Measurements from ENCODE around the gene PHKG2. TPM values are rescaled to one million over a fixed set of nuclear protein-coding genes. Genes with fewer than 3 reads are reported as not detected.

Gene PHKG2
- total RNA-seq, 2 experiments from 2014 or later: 42.1 to 43.7 TPM

GRCh38 chr16:30720086-30720485 is 28.1 kb upstream of the PHKG2 start:
- DNase-seq (no peak), ATAC-seq (no peak)
- H3K4me3 Mint-ChIP-seq: no peak overlapping the region
- peak overlapping the region; percentile 10 for H3K27ac Mint-ChIP-seq
- POLR2A ChIA-PET: no interaction called here
- CTCF ChIA-PET: interaction anchor here (0.7 kb wide), 1 partner anchor 95 kb away, joined by 3 read pairs; no protein-coding TSS in a partner anchor
- H3K4me1 Mint-ChIP-seq (ENCODE audit: low read depth): peaks cover 21% of the 10 kb centered on the region
- H3K36me3 Mint-ChIP-seq (ENCODE audit: low read depth): peaks cover 75% of the 10 kb centered on the region
- no peaks in the 10 kb centered on the region for H3K9me3 Mint-ChIP-seq (ENCODE audit: insufficient read depth)
- no peaks in the 10 kb centered on the region for H3K27me3 Mint-ChIP-seq (ENCODE audit: low read depth)

GRCh38 chr16:30720694-30721093 is 27.5 kb upstream of the PHKG2 start:
- H3K27ac Mint-ChIP-seq: peak overlapping the region; percentile 13
- peaks cover 77% of the 10 kb centered on the region for H3K36me3 Mint-ChIP-seq (ENCODE audit: low read depth)
- POLR2A ChIA-PET: interaction anchor here (1.3 kb wide), 1 partner anchor 11 kb away, joined by 3 read pairs; no protein-coding TSS in a partner anchor

GRCh38 chr16:30721167-30721566 is 27.1 kb upstream of the PHKG2 start:
- no peak overlapping the region for H3K27ac Mint-ChIP-seq
- ATAC-seq (no peak), DNase-seq (no peak)
- no peaks in the 10 kb centered on the region for H3K27me3 Mint-ChIP-seq (ENCODE audit: low read depth)
- no peaks in the 10 kb centered on the region for H3K9me3 Mint-ChIP-seq (ENCODE audit: insufficient read depth)
- ChIA-PET POLR2A (interaction anchor here (1.2 to 1.3 kb wide), 2 partner anchors 11 kb away, joined by 3 read pairs; no protein-coding TSS in a partner anchor), CTCF (no interaction called here)
- H3K4me1 Mint-ChIP-seq (ENCODE audit: low read depth): peaks cover 12% of the 10 kb centered on the region
- H3K4me3 Mint-ChIP-seq: no peak overlapping the region
- peaks cover 76% of the 10 kb centered on the region for H3K36me3 Mint-ChIP-seq (ENCODE audit: low read depth)

More at GRCh38 chr16:30720694-30721093, 27.5 kb upstream of the PHKG2 start:
- no peak for DNase-seq
- ATAC-seq: no peak
- CTCF ChIA-PET: no interaction called here
- Mint-ChIP-seq H3K4me1 (ENCODE audit: low read depth) (peaks cover 17% of the 10 kb centered on the region), H3K27me3 (ENCODE audit: low read depth) (no peaks in the 10 kb centered on the region), H3K9me3 (ENCODE audit: insufficient read depth) (no peaks in the 10 kb centered on the region), H3K4me3 (no peak overlapping the region)

- Mint-ChIP-seq H3K9me3 (ENCODE audit: insufficient read depth) (no peaks in the 10 kb centered on the region), H3K27me3 (ENCODE audit: low read depth) (no peaks in the 10 kb centered on the region), H3K4me3 (no peak overlapping the region), H3K27ac (no peak overlapping the region), H3K36me3 (ENCODE audit: low read depth) (peaks cover 72% of the 10 kb centered on the region), H3K4me1 (ENCODE audit: low read depth) (peaks cover 8% of the 10 kb centered on the region)
- ATAC-seq (no peak), DNase-seq (no peak)
- ChIA-PET CTCF (no interaction called here), POLR2A (interaction anchor here (1.2 to 1.3 kb wide), 2 partner anchors 11 kb away, joined by 3 read pairs; no protein-coding TSS in a partner anchor)
Observed at GRCh38 chr16:30721606-30722005, 26.6 kb upstream of the PHKG2 start.

GRCh38 chr16:30722443-30722842 is 25.8 kb upstream of the PHKG2 start:
- CTCF ChIA-PET: no interaction called here
- Mint-ChIP-seq H3K36me3 (ENCODE audit: low read depth) (peaks cover 70% of the 10 kb centered on the region), H3K9me3 (ENCODE audit: insufficient read depth) (no peaks in the 10 kb centered on the region), H3K27me3 (ENCODE audit: low read depth) (no peaks in the 10 kb centered on the region), H3K4me3 (no peak overlapping the region), H3K4me1 (ENCODE audit: low read depth) (no peaks in the 10 kb centered on the region), H3K27ac (no peak overlapping the region)
- ATAC-seq (no peak), DNase-seq (no peak)
- POLR2A ChIA-PET: interaction anchor here (0.6 kb wide), 1 partner anchor 92 kb away, joined by 3 read pairs; no protein-coding TSS in a partner anchor

GRCh38 chr16:30722916-30723315 is 25.3 kb upstream of the PHKG2 start:
- no peaks in the 10 kb centered on the region for H3K9me3 Mint-ChIP-seq (ENCODE audit: insufficient read depth)
- H3K27ac Mint-ChIP-seq: no peak overlapping the region
- peaks cover 69% of the 10 kb centered on the region for H3K36me3 Mint-ChIP-seq (ENCODE audit: low read depth)
- POLR2A ChIA-PET: no interaction called here
- ATAC-seq (no peak), DNase-seq (no peak)
- no peaks in the 10 kb centered on the region for H3K4me1 Mint-ChIP-seq (ENCODE audit: low read depth)
- CTCF ChIA-PET: no interaction called here
- H3K27me3 Mint-ChIP-seq (ENCODE audit: low read depth): no peaks in the 10 kb centered on the region
- H3K4me3 Mint-ChIP-seq: no peak overlapping the region

GRCh38 chr16:30723725-30724355 is 24.4 kb upstream of the PHKG2 start:
- CTCF ChIA-PET: interaction anchor here (1.2 to 1.6 kb wide), 2 partner anchors 11 to 24 kb away, joined by 5 read pairs; partner anchors contain the start of gene PHKG2
- H3K36me3 Mint-ChIP-seq (ENCODE audit: low read depth): peaks cover 73% of the 10 kb centered on the region
- POLR2A ChIA-PET: interaction anchor here (1.3 kb wide), 1 partner anchor 9 kb away, joined by 3 read pairs; no protein-coding TSS in a partner anchor
- H3K27me3 Mint-ChIP-seq (ENCODE audit: low read depth): no peaks in the 10 kb centered on the region
- H3K9me3 Mint-ChIP-seq (ENCODE audit: insufficient read depth): no peaks in the 10 kb centered on the region
- H3K27ac Mint-ChIP-seq: no peak overlapping the region
- H3K4me3 Mint-ChIP-seq: no peak overlapping the region
- H3K4me1 Mint-ChIP-seq (ENCODE audit: low read depth): no peaks in the 10 kb centered on the region
- DNase-seq (no peak), ATAC-seq (no peak)

- Mint-ChIP-seq H3K4me3 (no peak overlapping the region), H3K27ac (no peak overlapping the region), H3K4me1 (ENCODE audit: low read depth) (peaks cover 3% of the 10 kb centered on the region), H3K9me3 (ENCODE audit: insufficient read depth) (no peaks in the 10 kb centered on the region), H3K36me3 (ENCODE audit: low read depth) (peaks cover 76% of the 10 kb centered on the region), H3K27me3 (ENCODE audit: low read depth) (no peaks in the 10 kb centered on the region)
- POLR2A ChIA-PET: interaction anchor here (1.2 to 1.3 kb wide), 2 partner anchors 8 to 13 kb away, joined by 3 to 4 read pairs; no protein-coding TSS in a partner anchor
- ATAC-seq: no peak
- DNase-seq: no peak
- CTCF ChIA-PET: interaction anchor here (1.2 to 1.6 kb wide), 2 partner anchors 10 to 23 kb away, joined by 5 read pairs; partner anchors contain the start of gene PHKG2
Observed at GRCh38 chr16:30724641-30725417, 23.4 kb upstream of the PHKG2 start.

GRCh38 chr16:30725418-30725792 is 22.8 kb upstream of the PHKG2 start:
- ATAC-seq: no peak
- peaks cover 75% of the 10 kb centered on the region for H3K36me3 Mint-ChIP-seq (ENCODE audit: low read depth)
- ChIA-PET POLR2A (interaction anchor here (1.2 kb wide), 1 partner anchor 12 kb away, joined by 4 read pairs; no protein-coding TSS in a partner anchor), CTCF (interaction anchor here (1.2 kb wide), 1 partner anchor 9 kb away, joined by 5 read pairs; no protein-coding TSS in a partner anchor)
- DNase-seq: no peak
- peaks cover 3% of the 10 kb centered on the region for H3K4me1 Mint-ChIP-seq (ENCODE audit: low read depth)
- H3K27ac Mint-ChIP-seq: no peak overlapping the region
- H3K9me3 Mint-ChIP-seq (ENCODE audit: insufficient read depth): no peaks in the 10 kb centered on the region
- no peak overlapping the region for H3K4me3 Mint-ChIP-seq
- no peaks in the 10 kb centered on the region for H3K27me3 Mint-ChIP-seq (ENCODE audit: low read depth)

- DNase-seq (no peak), ATAC-seq (no peak)
- CTCF ChIA-PET: no interaction called here
- peaks cover 3% of the 10 kb centered on the region for H3K4me1 Mint-ChIP-seq (ENCODE audit: low read depth)
- H3K27ac Mint-ChIP-seq: no peak overlapping the region
- no peak overlapping the region for H3K4me3 Mint-ChIP-seq
- H3K27me3 Mint-ChIP-seq (ENCODE audit: low read depth): no peaks in the 10 kb centered on the region
- POLR2A ChIA-PET: interaction anchor here (1.0 to 1.3 kb wide), 2 partner anchors 16 to 20 kb away, joined by 3 to 4 read pairs; partner anchors contain the start of gene PHKG2
- no peaks in the 10 kb centered on the region for H3K9me3 Mint-ChIP-seq (ENCODE audit: insufficient read depth)
- H3K36me3 Mint-ChIP-seq (ENCODE audit: low read depth): peaks cover 60% of the 10 kb centered on the region
Observed at GRCh38 chr16:30728321-30728720, 19.9 kb upstream of the PHKG2 start.

- no peak for DNase-seq
- Mint-ChIP-seq H3K4me3 (no peak overlapping the region), H3K36me3 (ENCODE audit: low read depth) (peaks cover 56% of the 10 kb centered on the region), H3K27me3 (ENCODE audit: low read depth) (no peaks in the 10 kb centered on the region), H3K9me3 (ENCODE audit: insufficient read depth) (no peaks in the 10 kb centered on the region), H3K4me1 (ENCODE audit: low read depth) (peaks cover 3% of the 10 kb centered on the region), H3K27ac (peak overlapping the region; percentile 43)
- ChIA-PET POLR2A (interaction anchor here (0.7 kb wide), 1 partner anchor 172 kb away, joined by 5 read pairs; no protein-coding TSS in a partner anchor), CTCF (interaction anchor here (1.1 kb wide), 1 partner anchor 18 kb away, joined by 3 read pairs; no protein-coding TSS in a partner anchor)
- no peak for ATAC-seq
Observed at GRCh38 chr16:30728899-30729672, 19.1 kb upstream of the PHKG2 start.
